ENCODE measurements around the gene GRPR. TPM values are rescaled to one million over a fixed set of nuclear protein-coding genes. Genes with fewer than 3 reads are reported as not detected.

The GRPR gene
- 0.04 TPM in 1 of 2 replicates, not detected in the other for total RNA-seq (2016; rRNA removed; fragmentation: Illumina TruSeq; extraction: Trizol)
- not detected in 2 replicates for total RNA-seq (2016; cell fraction: cytosol; rRNA removed; fragmentation: Illumina TruSeq; extraction: Trizol; ENCODE audit: low read depth)
- total RNA-seq (2016; cell fraction: insoluble cytoplasmic fraction; rRNA removed; fragmentation: Illumina TruSeq; extraction: Trizol), result 0.04 TPM in 1 of 2 replicates, not detected in the other
- not detected in 2 replicates for total RNA-seq (2016; cell fraction: membrane; rRNA removed; fragmentation: Illumina TruSeq; extraction: Trizol)
- not detected in 2 replicates for total RNA-seq (2016; cell fraction: nucleus; rRNA removed; fragmentation: Illumina TruSeq; extraction: Trizol)
- polyA plus RNA-seq (2011; rRNA removed), result 0.03 and 0.05 TPM in 2 replicates
- 0.04 and 0.08 TPM in 2 replicates for polyA plus RNA-seq (2011; cell fraction: cytosol; rRNA removed)
- 0.07 TPM in 1 of 2 replicates, not detected in the other for polyA plus RNA-seq (2011; cell fraction: nucleus; rRNA removed)
- not detected in 2 replicates for polyA plus RNA-seq (2012)
- polyA plus RNA-seq (2016; cell fraction: cytosol; fragmentation: Illumina TruSeq; extraction: Trizol; ENCODE audit: low read depth), result not detected in 2 replicates
- polyA plus RNA-seq (2016; cell fraction: insoluble cytoplasmic fraction; fragmentation: Illumina TruSeq; extraction: Trizol; ENCODE audit: low read depth), result not detected in 2 replicates
- not detected in 2 replicates for polyA plus RNA-seq (2016; cell fraction: membrane; fragmentation: Illumina TruSeq; extraction: Trizol; ENCODE audit: low read depth)
- not detected in 2 replicates for polyA plus RNA-seq (2016; cell fraction: nucleus; fragmentation: Illumina TruSeq; extraction: Trizol; ENCODE audit: insufficient read depth, low read depth)
- 0.12 and 0.37 TPM in 2 replicates for polyA minus RNA-seq (2011; rRNA and poly(A)+ RNA removed; ENCODE audit: low replicate concordance)
- polyA minus RNA-seq (2011; cell fraction: cytosol; rRNA and poly(A)+ RNA removed), result not detected in 2 replicates
- not detected in 2 replicates for polyA minus RNA-seq (2011; cell fraction: nucleus; rRNA and poly(A)+ RNA removed)
- Bru-seq, nascent RNA, result percentile 10 among the genes with signal in this experiment
- BruChase-seq, experiment 1, labeled RNA remaining after a 6-hour chase, result percentile 10 among the genes with signal in this experiment
- BruChase-seq, experiment 2, labeled RNA remaining after a 2-hour chase, result percentile 12 among the genes with signal in this experiment
- long read RNA-seq, experiment 1, result 0 reads
- long read RNA-seq, experiment 2, result 0 reads

- no peaks in the 10 kb centered on the region for H3K36me3 ChIP-seq (replicated peaks in 1 of 2; ENCODE audit: control insufficient read depth in 1 of 2, insufficient read depth in 2 of 2, low read length in 2 of 2)
- H3K4me3 ChIP-seq (replicated peaks in 1 of 3; ENCODE audit: insufficient read depth in 1 of 3, low read depth in 2 of 3, low read length in 3 of 3), result no peak within 1 kb of the TSS
- WGBS (ENCODE audit: low lambda C conversion rate), result 2% methylated on average over 6 of the region's 6 CpGs
- no peak within 1 kb of the TSS for H3K4me2 ChIP-seq (ENCODE audit: low read depth, low read length)
- no peaks in the 10 kb centered on the region for H3K79me2 ChIP-seq (ENCODE audit: insufficient read depth, low read length)
- no peak within 1 kb of the TSS for H2AFZ ChIP-seq (ENCODE audit: low read length)
- FAIRE-seq, result peak; percentile 72
- no peak within 1 kb of the TSS for H3K9ac ChIP-seq (ENCODE audit: insufficient read depth, low read depth, low read length)
- DNase-seq (ENCODE audit: low spot score), result peak; percentile 35
- no peaks in the 10 kb centered on the region for H4K20me1 ChIP-seq (ENCODE audit: insufficient read depth, low read length)
- CTCF ChIA-PET (ENCODE audit: low intra/inter-chr PET ratio, low total read pairs), result no interaction called here
- no peaks in the 10 kb centered on the region for H3K27me3 ChIP-seq (ENCODE audit: control insufficient read depth in 1 of 2, insufficient read depth in 2 of 2, low read length in 2 of 2)
- H3K9me3 ChIP-seq (ENCODE audit: low read length), result no peaks in the 10 kb centered on the region
- H3K27ac ChIP-seq (ENCODE audit: extremely low read length, insufficient read depth, low read length), result no peak within 1 kb of the TSS
- in situ Hi-C loops (cut with HindIII; ENCODE audit: extremely low pct_ligation_motif_present, low pct_unique_long_range_greater_than_20kb), result no loop called here
- no TSS peak for BruUV-seq (replicated peaks)
- TF ChIP-seq ZNF605 (CRISPR knock-in tag; IDR thresholded peaks at IDR 0.05) (no peak), ZBTB21 (CRISPR knock-in tag; IDR thresholded peaks at IDR 0.05) (no peak), ZBTB43 (CRISPR knock-in tag; conservative IDR thresholded peaks at IDR 0.05) (no peak), NR2F6 (IDR thresholded peaks at IDR 0.05) (no peak), NR2F6 (CRISPR knock-in tag; IDR thresholded peaks at IDR 0.05) (no peak), STAG1 (CRISPR knock-in tag; IDR thresholded peaks at IDR 0.05) (peak; percentile 31), CTCF (CRISPR knock-in tag; IDR thresholded peaks at IDR 0.05) (peak; percentile 67), NFYB (CRISPR knock-in tag; IDR thresholded peaks at IDR 0.05) (peak; percentile 23; the same call in 1 of the 2 replicates), ZNF777 (CRISPR knock-in tag; IDR thresholded peaks at IDR 0.05) (no peak)
- peak; percentile 98 for ATAC-seq
- POLR2A ChIA-PET, result no interaction called here
- intact Hi-C loops (cut with micrococcal nuclease; ENCODE audit: unreplicated experiment), result loop anchor here (10.0 kb wide), 1 partner anchor 571 kb away; no protein-coding TSS in a partner anchor
- no peaks in the 10 kb centered on the region for H3K4me1 ChIP-seq (ENCODE audit: insufficient read depth, low read length)
These were observed at the start of gene GRPR for GRCh38 chrX:16123222-16123786. TSS of gene GRPR (plus strand) at chrX:16123565. CDS start at chrX:16123954, 389 bp downstream.

Data from HepG2 (cell line).